ENCODE measurements around the gene KDM2A.

DNA sequence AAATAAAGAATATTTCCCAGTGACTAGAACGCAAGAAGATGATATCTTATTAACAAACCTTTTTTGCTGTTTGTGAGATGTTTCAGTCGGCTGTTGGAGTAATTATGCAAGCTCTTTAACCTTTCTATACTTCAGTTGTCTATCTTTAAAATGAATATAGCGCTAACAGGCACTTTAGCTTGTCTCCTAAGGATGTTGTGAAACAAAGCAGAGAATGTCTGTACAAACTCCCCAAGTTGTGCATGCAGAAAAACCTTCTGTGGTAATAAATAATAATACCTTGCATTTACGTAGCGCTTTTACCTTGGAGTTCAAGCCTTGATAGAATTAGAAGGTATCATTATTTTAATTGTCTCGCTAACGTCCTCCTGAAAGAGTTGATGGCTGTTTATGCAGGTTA is 1.9 kb upstream of the KDM2A start:
- TF ChIP-seq POLR2AphosphoS5 (IDR thresholded peaks at IDR 0.05; ENCODE audit: low read depth, low read length): no peak
- TF ChIP-seq TAF1 (IDR thresholded peaks at IDR 0.05; ENCODE audit: low read depth, low read length): no peak
- TF ChIP-seq POLR2A (IDR thresholded peaks at IDR 0.05; ENCODE audit: low read depth, low read length): no peak
- TF ChIP-seq PAX5 (IDR thresholded peaks at IDR 0.05; ENCODE audit: insufficient read depth, low read length, severe bottlenecking): no peak
- TF ChIP-seq POU2F2 (IDR thresholded peaks at IDR 0.05; ENCODE audit: low read depth, low read length): no peak
